ENCODE results near the gene SLC25A42.

SLC25A42 gene

GRCh38 chr19:19151418-19151817 is 87.6 kb downstream of the SLC25A42 start:
- no peak for TF ChIP-seq CTCF (IDR thresholded peaks at IDR 0.05; ENCODE audit: low read depth, low read length)
- Histone ChIP-seq H3K36me3 (no peaks in the 10 kb centered on the region), H3K9me3 (ENCODE audit: severe bottlenecking) (no peaks in the 10 kb centered on the region), H3K4me3 (ENCODE audit: low read depth, low read length) (no peak overlapping the region), H3K27ac (no peak overlapping the region), H3K27me3 (ENCODE audit: insufficient read depth, low read depth, severe bottlenecking) (no peaks in the 10 kb centered on the region)
- no peak for DNase-seq

DNA sequence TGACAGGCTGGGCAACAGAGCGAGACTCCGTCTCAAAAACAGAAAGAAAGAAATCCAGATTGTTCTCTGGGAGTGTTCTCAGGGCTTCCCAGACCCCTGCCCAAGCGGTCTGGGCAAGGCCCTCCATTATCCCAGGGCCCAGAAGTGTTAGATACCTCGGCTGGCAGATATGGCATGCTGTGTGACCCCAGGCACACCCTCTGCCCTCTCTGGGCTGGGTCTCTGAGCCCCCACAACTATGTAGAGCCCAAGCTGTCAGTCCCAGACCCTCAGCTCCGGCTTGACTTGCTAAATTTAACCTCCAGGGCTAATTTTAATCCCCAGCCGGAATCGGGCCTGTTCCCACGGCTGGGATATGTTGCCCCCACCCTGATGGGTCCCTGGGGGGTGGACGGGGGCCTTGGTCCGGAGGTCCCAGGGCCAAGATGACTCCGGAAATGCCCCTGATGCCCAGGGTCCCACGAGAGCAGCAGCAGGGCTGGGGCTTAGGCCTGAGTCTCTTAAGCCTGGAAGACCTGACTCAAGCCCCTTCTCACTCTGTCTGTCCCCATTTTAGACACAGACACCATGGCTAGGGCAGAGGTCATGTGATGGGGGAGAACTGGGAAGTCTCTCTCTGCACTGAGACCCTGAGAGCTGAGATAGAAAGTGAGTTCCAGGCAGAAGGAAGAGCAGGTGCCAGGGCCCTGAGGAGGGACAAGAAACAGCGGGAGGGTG is 89.0 kb downstream of the SLC25A42 start:
- no peaks in the 10 kb centered on the region for H3K36me3 ChIP-seq
- TF ChIP-seq CTCF (IDR thresholded peaks at IDR 0.05; ENCODE audit: low read depth, low read length): no peak
- no peak for DNase-seq
- no peaks in the 10 kb centered on the region for H3K9me3 ChIP-seq (ENCODE audit: severe bottlenecking)
- H3K27ac ChIP-seq: no peak overlapping the region
- H3K4me3 ChIP-seq (ENCODE audit: low read depth, low read length): no peak overlapping the region
- H3K27me3 ChIP-seq (ENCODE audit: insufficient read depth, low read depth, severe bottlenecking): no peaks in the 10 kb centered on the region

DNA sequence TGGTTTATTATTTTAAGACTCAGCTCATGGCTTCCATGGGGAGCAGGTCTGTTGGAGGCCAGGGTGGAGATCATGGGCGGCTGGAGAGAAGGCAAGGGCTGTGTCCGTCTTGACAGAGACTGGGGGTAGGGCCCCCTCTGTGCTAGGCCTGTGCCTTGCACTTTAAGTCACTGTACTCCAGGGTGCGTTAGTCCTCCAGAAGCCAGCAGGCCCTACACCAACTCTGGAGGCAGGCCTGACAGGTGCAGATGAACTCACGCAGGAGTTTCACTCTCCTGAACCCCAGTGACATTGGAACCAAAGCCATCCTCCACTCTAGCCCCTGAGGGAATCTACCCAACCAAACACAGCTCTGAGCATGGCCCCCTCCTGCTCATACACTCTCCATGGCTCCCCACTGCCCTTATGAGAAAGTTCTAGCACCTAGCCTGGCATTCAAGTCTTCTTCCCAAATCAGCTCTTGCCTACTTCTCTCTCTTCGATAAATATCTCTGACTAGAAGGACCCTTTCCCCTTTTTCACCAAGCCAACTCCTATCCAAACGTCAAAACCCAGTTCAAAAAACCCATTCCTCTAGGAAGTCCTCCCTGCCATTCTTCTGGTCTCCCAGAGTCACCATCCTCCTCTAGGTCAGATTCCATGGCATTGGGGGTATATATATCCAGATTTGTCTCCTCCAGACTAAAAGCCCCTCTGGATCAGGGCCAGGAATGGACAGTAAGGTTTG is 91.1 kb downstream of the SLC25A42 start:
- H3K36me3 ChIP-seq: no peaks in the 10 kb centered on the region
- H3K4me3 ChIP-seq (ENCODE audit: low read depth, low read length): no peak overlapping the region
- TF ChIP-seq CTCF (IDR thresholded peaks at IDR 0.05; ENCODE audit: low read depth, low read length): no peak
- DNase-seq: no peak
- no peaks in the 10 kb centered on the region for H3K9me3 ChIP-seq (ENCODE audit: severe bottlenecking)
- H3K27me3 ChIP-seq (ENCODE audit: insufficient read depth, low read depth, severe bottlenecking): no peaks in the 10 kb centered on the region
- H3K27ac ChIP-seq: no peak overlapping the region

- Histone ChIP-seq H3K4me3 (ENCODE audit: low read depth, low read length) (no peak overlapping the region), H3K9me3 (ENCODE audit: severe bottlenecking) (no peaks in the 10 kb centered on the region), H3K36me3 (no peaks in the 10 kb centered on the region), H3K27me3 (ENCODE audit: insufficient read depth, low read depth, severe bottlenecking) (no peaks in the 10 kb centered on the region), H3K27ac (no peak overlapping the region)
- DNase-seq: no peak
- TF ChIP-seq CTCF (IDR thresholded peaks at IDR 0.05; ENCODE audit: low read depth, low read length): no peak
Observed at GRCh38 chr19:19155495-19156219, 91.9 kb downstream of the SLC25A42 start.

GRCh38 chr19:19157808-19158207 is 94.0 kb downstream of the SLC25A42 start:
- Histone ChIP-seq H3K4me3 (ENCODE audit: low read depth, low read length) (no peak overlapping the region), H3K27me3 (ENCODE audit: insufficient read depth, low read depth, severe bottlenecking) (no peaks in the 10 kb centered on the region), H3K36me3 (no peaks in the 10 kb centered on the region), H3K9me3 (ENCODE audit: severe bottlenecking) (peaks cover 3% of the 10 kb centered on the region), H3K27ac (no peak overlapping the region)
- TF ChIP-seq CTCF (IDR thresholded peaks at IDR 0.05; ENCODE audit: low read depth, low read length): no peak
- no peak for DNase-seq
